ENCODE measurements around the gene ZCCHC10.

DNA sequence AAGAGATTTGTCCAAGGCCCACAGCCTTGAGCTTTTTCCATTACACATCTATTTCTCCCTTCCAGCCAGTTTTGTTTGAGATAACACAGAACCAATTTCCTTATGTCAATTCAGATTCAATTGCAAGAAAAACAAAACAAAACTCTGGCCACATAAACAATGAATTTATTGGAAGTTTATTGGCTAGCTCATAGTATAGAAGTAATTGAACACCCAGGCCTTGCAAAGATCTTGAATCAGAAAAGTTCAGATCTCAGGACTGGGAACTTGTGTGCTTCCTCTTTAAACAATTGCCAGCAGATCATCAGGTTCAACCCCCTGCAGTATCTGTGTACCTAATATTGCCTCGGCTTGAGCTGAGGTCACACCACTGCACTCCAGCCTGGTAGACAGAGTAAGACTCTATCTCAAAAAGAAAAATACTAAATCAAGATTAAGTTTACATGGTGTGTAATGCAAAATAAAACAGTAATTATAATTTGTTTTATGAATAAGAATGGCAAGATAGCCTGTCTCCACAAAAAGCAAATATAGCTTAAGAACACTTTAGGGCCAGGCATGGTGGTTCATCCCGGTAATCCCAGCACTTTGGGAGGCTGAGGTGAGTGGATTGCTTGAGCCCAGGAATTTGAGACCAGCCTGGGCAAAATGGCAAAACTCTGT, 4.1 kb upstream of the ZCCHC10 start:
- TF ChIP-seq, protein P1, sequence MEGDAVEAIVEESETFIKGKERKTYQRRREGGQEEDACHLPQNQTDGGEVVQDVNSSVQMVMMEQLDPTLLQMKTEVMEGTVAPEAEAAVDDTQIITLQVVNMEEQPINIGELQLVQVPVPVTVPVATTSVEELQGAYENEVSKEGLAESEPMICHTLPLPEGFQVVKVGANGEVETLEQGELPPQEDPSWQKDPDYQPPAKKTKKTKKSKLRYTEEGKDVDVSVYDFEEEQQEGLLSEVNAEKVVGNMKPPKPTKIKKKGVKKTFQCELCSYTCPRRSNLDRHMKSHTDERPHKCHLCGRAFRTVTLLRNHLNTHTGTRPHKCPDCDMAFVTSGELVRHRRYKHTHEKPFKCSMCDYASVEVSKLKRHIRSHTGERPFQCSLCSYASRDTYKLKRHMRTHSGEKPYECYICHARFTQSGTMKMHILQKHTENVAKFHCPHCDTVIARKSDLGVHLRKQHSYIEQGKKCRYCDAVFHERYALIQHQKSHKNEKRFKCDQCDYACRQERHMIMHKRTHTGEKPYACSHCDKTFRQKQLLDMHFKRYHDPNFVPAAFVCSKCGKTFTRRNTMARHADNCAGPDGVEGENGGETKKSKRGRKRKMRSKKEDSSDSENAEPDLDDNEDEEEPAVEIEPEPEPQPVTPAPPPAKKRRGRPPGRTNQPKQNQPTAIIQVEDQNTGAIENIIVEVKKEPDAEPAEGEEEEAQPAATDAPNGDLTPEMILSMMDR (IDR thresholded peaks at IDR 0.05), result no peak
- TF ChIP-seq POLR2A (IDR thresholded peaks at IDR 0.05), result no peak
